ENCODE measurements around the gene NFATC1. TPM values are rescaled to one million over a fixed set of nuclear protein-coding genes. Genes with fewer than 3 reads are reported as not detected.

The NFATC1 gene
- total and polyA plus RNA-seq, 8 donors: 3.4 to 7.9 (median 4.4) TPM

- no peaks in the 10 kb centered on the region for H3K9me3 ChIP-seq
- no peak overlapping the region for H3K27ac ChIP-seq
- peak in 1 of 6 donors; percentile 25 for DNase-seq
- no peak for FAIRE-seq
- intact Hi-C loops (cut with DNase I): loop anchor here in 1 of 3 donors (5.0 kb wide), 1 partner anchor 154 kb away; no protein-coding TSS in a partner anchor
- ATAC-seq: no peak
- no peaks in the 10 kb centered on the region for H3K4me1 ChIP-seq
- H3K36me3 ChIP-seq: no peaks in the 10 kb centered on the region
- H3K27me3 ChIP-seq: no peaks in the 10 kb centered on the region
- no peak overlapping the region for H3K4me3 ChIP-seq
- 52 to 55% methylated on average over 20 of the region's 20 CpGs for WGBS, 2 donors
- no peak for TF ChIP-seq CTCF (IDR thresholded peaks at IDR 0.05)
Observed at GRCh38 chr18:79531386-79531785, 135.7 kb downstream of the NFATC1 start.

- Histone ChIP-seq H3K4me1 (no peaks in the 10 kb centered on the region), H3K4me3 (no peak overlapping the region), H3K27ac (no peak overlapping the region), H3K27me3 (no peaks in the 10 kb centered on the region), H3K9me3 (no peaks in the 10 kb centered on the region), H3K36me3 (no peaks in the 10 kb centered on the region)
- ATAC-seq: no peak
- 27 to 29% methylated on average over 17 of the region's 18 CpGs for WGBS, 2 donors
- intact Hi-C loops (cut with DNase I): loop anchor here in 1 of 3 donors (5.0 kb wide), 1 partner anchor 155 kb away; no protein-coding TSS in a partner anchor
- FAIRE-seq: no peak
- TF ChIP-seq CTCF (IDR thresholded peaks at IDR 0.05): no peak
- peak in 1 of 6 donors; percentile 22 for DNase-seq
Observed at GRCh38 chr18:79531926-79532312, 136.2 kb downstream of the NFATC1 start.

GRCh38 chr18:79532313-79533007 lies 136.7 kb downstream of the NFATC1 start:
- intact Hi-C loops (cut with DNase I): loop anchor here in 1 of 3 donors (5.0 kb wide), 1 partner anchor 155 kb away; no protein-coding TSS in a partner anchor
- Histone ChIP-seq H3K4me1 (no peaks in the 10 kb centered on the region), H3K9me3 (no peaks in the 10 kb centered on the region), H3K4me3 (no peak overlapping the region), H3K36me3 (no peaks in the 10 kb centered on the region), H3K27me3 (no peaks in the 10 kb centered on the region), H3K27ac (no peak overlapping the region)
- ATAC-seq (no peak), DNase-seq (peak in 1 of 6 donors; percentile 44), FAIRE-seq (no peak)
- WGBS, 2 donors: 37 to 42% methylated on average over 34 of the region's 34 CpGs
- TF ChIP-seq CTCF (IDR thresholded peaks at IDR 0.05): no peak

- no peak for FAIRE-seq
- intact Hi-C loops (cut with DNase I): loop anchor here in 1 of 3 donors (5.0 kb wide), 1 partner anchor 156 kb away; no protein-coding TSS in a partner anchor
- Histone ChIP-seq H3K4me1 (no peaks in the 10 kb centered on the region), H3K36me3 (no peaks in the 10 kb centered on the region), H3K9me3 (no peaks in the 10 kb centered on the region), H3K27me3 (no peaks in the 10 kb centered on the region), H3K27ac (no peak overlapping the region), H3K4me3 (no peak overlapping the region)
- WGBS, 2 donors: 69 to 75% methylated on average over 13 of the region's 13 CpGs
- TF ChIP-seq CTCF (IDR thresholded peaks at IDR 0.05): no peak
- no peak for ATAC-seq
- peak in 1 of 6 donors; percentile 40 for DNase-seq
Observed at GRCh38 chr18:79533146-79533545, 137.4 kb downstream of the NFATC1 start.

- no peaks in the 10 kb centered on the region for H3K36me3 ChIP-seq
- intact Hi-C loops (cut with DNase I): loop anchor here in 1 of 3 donors (5.0 kb wide), 1 partner anchor 156 kb away; no protein-coding TSS in a partner anchor
- H3K9me3 ChIP-seq: no peaks in the 10 kb centered on the region
- TF ChIP-seq CTCF (IDR thresholded peaks at IDR 0.05): no peak
- 60 to 82% methylated on average over 9 of the region's 9 CpGs for WGBS, 2 donors
- DNase-seq (peak in 1 of 6 donors; percentile 39), FAIRE-seq (no peak), ATAC-seq (no peak)
- no peak overlapping the region for H3K27ac ChIP-seq
- H3K4me1 ChIP-seq: no peaks in the 10 kb centered on the region
- no peak overlapping the region for H3K4me3 ChIP-seq
- H3K27me3 ChIP-seq: no peaks in the 10 kb centered on the region
Observed at GRCh38 chr18:79533591-79533990, 137.9 kb downstream of the NFATC1 start.
